Tibial artery (tissue), 4 donors: ENCODE measurements around the gene ESRRB.

Source experiments
- DNase-seq, 2 donors: peaks; one replicate each; pipeline ENCODE4 v3.0.0-alpha.2; 2019
- H3K27ac ChIP-seq, 2 donors: fragments of 200-600 bp; sonication (generic) in 1 of 2; 1 replicate in 1 of 2; 2 replicates in 1 of 2; pipeline ENCODE4 v1.5.1; 2018 to 2019; ENCODE audit warnings: mild to moderate bottlenecking in 1 of 2
- H3K27me3 ChIP-seq, 2 donors: fragments of 200-600 bp; sonication (generic) in 1 of 2; one replicate each; pipeline versions ENCODE4 v1.5.1 to v1.6.0; 2016 to 2019
- H3K36me3 ChIP-seq, 3 donors: fragments of 200-600 bp; sonication (generic) in 2 of 3; one replicate each; pipeline ENCODE4 v1.5.1; 2016 to 2019; ENCODE audit warnings: mild to moderate bottlenecking in 2 of 3
- H3K4me1 ChIP-seq, 4 donors: fragments of 200-600 bp; sonication (generic) in 2 of 4; 1 replicate in 3 of 4; 2 replicates in 1 of 4; pipeline ENCODE4 v1.5.1; 2016 to 2019
- H3K4me3 ChIP-seq, 2 donors: fragments of 200-600 bp; sonication (generic) in 1 of 2; 1 replicate in 1 of 2; 2 replicates in 1 of 2; pipeline ENCODE4 v1.5.1; 2018 to 2019; ENCODE audit warnings: mild to moderate bottlenecking in 2 of 2
- H3K9me3 ChIP-seq, 3 donors: fragments of 200-600 bp; sonication (generic) in 1 of 3; one replicate each; pipeline ENCODE4 v1.5.1; 2016 to 2019
- intact Hi-C: fragments of 100-400 bp; cut with DNase I; formaldehyde crosslinking; loops from one replicate; pipeline ENCODE4 v1.15.0; 2023; ENCODE audit warnings: low total_unique reads
- TF ChIP-seq, protein P1 (sequence below), 2 experiments: fragments of 200-600 bp in 1 of 2; fragments of 450-650 bp in 1 of 2; IDR thresholded peaks; one replicate each; pipeline ENCODE4 v1.5.1; 2017 to 2019; ENCODE audit warnings: antibody characterized with exemption in 2 of 2, mild to moderate bottlenecking in 1 of 2, moderate library complexity in 1 of 2

The ESRRB gene

DNA sequence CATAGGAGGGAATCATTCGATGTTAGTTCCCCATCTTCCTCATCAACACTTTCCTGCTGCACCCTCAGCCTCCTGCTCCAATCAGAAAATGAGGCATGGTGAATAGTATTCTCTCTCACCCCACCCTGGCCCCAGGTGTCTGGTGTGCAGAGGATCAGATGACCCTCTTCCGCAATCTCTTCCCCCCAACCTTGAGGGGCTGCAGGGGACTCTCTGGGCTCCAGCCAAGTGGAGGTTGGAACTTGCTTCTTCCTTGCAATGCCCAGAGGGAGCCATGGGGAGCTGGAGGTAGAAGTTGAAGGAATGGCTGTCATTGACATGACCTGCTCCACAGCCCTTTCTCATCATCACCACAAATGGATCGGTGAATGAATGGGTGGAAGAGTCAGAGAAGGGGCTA, 20.2 kb upstream of the ESRRB start:
- Histone ChIP-seq H3K4me3 (no peak overlapping the region), H3K4me1 (peaks cover 0 to 8% (median 5%) of the 10 kb centered on the region in 4 donors), H3K9me3 (no peaks in the 10 kb centered on the region), H3K36me3 (no peaks in the 10 kb centered on the region), H3K27ac (no peak overlapping the region), H3K27me3 (peaks cover 0 to 17% of the 10 kb centered on the region in 2 donors)
- no peak for DNase-seq
- intact Hi-C loops: no loop called here
- TF ChIP-seq, protein P1, sequence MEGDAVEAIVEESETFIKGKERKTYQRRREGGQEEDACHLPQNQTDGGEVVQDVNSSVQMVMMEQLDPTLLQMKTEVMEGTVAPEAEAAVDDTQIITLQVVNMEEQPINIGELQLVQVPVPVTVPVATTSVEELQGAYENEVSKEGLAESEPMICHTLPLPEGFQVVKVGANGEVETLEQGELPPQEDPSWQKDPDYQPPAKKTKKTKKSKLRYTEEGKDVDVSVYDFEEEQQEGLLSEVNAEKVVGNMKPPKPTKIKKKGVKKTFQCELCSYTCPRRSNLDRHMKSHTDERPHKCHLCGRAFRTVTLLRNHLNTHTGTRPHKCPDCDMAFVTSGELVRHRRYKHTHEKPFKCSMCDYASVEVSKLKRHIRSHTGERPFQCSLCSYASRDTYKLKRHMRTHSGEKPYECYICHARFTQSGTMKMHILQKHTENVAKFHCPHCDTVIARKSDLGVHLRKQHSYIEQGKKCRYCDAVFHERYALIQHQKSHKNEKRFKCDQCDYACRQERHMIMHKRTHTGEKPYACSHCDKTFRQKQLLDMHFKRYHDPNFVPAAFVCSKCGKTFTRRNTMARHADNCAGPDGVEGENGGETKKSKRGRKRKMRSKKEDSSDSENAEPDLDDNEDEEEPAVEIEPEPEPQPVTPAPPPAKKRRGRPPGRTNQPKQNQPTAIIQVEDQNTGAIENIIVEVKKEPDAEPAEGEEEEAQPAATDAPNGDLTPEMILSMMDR (IDR thresholded peaks at IDR 0.05): no peak

DNA sequence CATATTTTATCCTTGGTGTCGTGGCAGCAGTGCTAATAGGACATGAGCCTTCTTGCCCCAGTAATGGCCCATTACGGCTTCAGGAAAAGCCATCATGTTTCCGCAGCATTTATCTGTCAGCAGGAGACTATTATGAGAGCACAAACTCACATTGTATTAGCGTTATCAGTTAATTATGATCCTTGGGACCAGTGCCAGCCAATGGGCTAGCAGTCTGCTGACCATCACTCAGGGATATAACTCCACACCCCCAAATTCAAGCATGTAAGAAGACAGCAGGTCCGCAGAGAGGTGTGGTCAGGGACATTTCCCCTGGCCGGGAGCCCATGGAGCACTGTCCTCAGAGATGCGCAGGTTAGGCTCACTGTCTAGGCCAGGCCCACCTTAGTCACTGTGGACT, 4.9 kb upstream of the ESRRB start:
- no peaks in the 10 kb centered on the region for H3K9me3 ChIP-seq
- no peak overlapping the region for H3K27ac ChIP-seq
- no peak for DNase-seq
- no peaks in the 10 kb centered on the region for H3K36me3 ChIP-seq
- no peak overlapping the region for H3K4me3 ChIP-seq
- peaks cover 0 to 32% of the 10 kb centered on the region in 2 donors for H3K27me3 ChIP-seq
- TF ChIP-seq, protein P1 (IDR thresholded peaks at IDR 0.05): no peak
- intact Hi-C loops: no loop called here
- peaks cover 0 to 6% (median 3%) of the 10 kb centered on the region in 4 donors for H3K4me1 ChIP-seq

DNA sequence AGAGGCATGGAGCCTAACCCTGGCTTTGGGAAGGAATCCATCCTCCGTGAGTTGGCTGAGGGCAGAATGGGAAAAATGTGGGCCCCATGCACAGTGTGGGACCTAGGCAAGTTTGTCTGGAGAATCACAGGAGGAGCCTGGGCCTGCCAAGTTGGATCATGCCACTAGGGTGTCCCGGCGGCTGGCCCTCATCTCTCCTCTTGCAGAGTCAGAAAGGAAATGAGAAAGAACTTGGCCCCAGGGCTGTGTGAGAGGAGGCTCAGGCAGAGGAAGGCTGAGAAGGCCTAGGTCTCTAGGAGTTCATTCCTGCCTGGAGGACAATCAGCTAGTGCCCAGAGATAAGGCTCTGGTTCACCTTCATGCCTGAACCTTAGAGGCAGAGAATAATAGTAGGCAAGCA, 2.5 kb upstream of the ESRRB start:
- H3K9me3 ChIP-seq: no peaks in the 10 kb centered on the region
- H3K4me1 ChIP-seq: peaks cover 0 to 24% (median 19%) of the 10 kb centered on the region in 4 donors
- H3K27ac ChIP-seq: no peak overlapping the region
- intact Hi-C loops: no loop called here
- TF ChIP-seq, protein P1 (IDR thresholded peaks at IDR 0.05): no peak
- H3K36me3 ChIP-seq: no peaks in the 10 kb centered on the region
- H3K27me3 ChIP-seq: peaks cover 0 to 51% of the 10 kb centered on the region in 2 donors
- no peak overlapping the region for H3K4me3 ChIP-seq
- no peak for DNase-seq

DNA sequence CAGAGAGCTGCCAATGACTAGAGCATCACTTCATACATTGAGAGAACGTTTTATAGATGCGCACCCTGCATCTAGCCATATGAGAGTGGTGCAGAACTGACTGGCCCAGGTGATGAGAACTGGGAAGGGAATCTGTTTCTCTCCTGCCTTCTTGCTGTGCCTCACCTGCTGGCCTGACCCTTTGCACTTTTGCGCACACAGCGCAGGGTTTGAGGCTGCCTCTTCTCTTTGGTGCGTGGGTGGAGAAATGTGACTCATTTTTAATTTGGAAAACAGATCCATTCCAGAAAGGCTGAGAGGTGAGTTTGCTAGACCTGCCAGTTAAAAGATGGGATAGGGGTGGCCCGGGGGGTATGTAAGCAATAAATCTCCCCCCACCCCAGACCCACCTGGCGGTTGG, 453 bp upstream of the ESRRB start:
- TF ChIP-seq, protein P1 (IDR thresholded peaks at IDR 0.05): no peak
- Histone ChIP-seq H3K9me3 (no peaks in the 10 kb centered on the region), H3K4me3 (no peak overlapping the region), H3K4me1 (peaks cover 0 to 24% (median 19%) of the 10 kb centered on the region in 4 donors), H3K27me3 (peaks cover 0 to 64% of the 10 kb centered on the region in 2 donors), H3K27ac (no peak overlapping the region), H3K36me3 (no peaks in the 10 kb centered on the region)
- no peak for DNase-seq
- intact Hi-C loops: no loop called here

DNA sequence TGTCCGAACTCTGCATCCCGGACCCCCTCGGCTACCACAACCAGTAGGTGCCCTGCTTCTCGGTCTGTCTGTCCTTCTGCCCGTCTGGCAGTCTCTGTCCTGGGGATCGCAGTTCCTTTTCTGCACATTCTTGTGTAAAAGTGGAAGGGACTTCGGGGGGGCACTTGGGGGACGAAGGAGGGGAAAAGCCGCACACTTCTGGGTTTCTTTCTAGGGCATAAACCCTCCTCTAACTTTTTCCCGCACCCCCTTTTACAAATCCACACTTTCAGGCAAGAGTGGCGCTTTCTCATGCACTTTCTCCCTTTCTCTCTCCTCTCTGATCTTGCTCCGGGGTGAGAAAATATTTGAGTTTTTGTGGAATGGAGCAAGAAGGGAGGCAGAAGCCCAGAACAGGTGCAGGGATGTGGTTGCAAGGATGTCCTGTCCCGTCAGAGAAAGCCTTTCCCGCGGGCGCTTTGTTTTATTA, 506 bp downstream of the ESRRB start:
- Histone ChIP-seq H3K4me3 (peak overlapping the region; percentile 31 to 40), H3K27me3 (peaks cover 0 to 73% of the 10 kb centered on the region in 2 donors), H3K36me3 (no peaks in the 10 kb centered on the region), H3K27ac (no peak overlapping the region), H3K4me1 (peaks cover 0 to 24% (median 19%) of the 10 kb centered on the region in 4 donors), H3K9me3 (no peaks in the 10 kb centered on the region)
- TF ChIP-seq, protein P1 (IDR thresholded peaks at IDR 0.05): no peak
- intact Hi-C loops: no loop called here
- no peak for DNase-seq
